GM12878 (cell line): Measurements from ENCODE around the gene PPM1E. TPM values are rescaled to one million over a fixed set of nuclear protein-coding genes. Genes with fewer than 3 reads are reported as not detected.

ENCODE experiments used
- ATAC-seq: fragments of 200-7000 bp; cut with Tn5 transposase; 3 replicates; pipeline ENCODE4 v1.9.1; 2020; ENCODE audit warnings: mild to moderate bottlenecking, moderate library complexity
- BruUV-seq: library from RNA; stranded (reverse); fragments of 400-500 nt; replicated peaks from 2 replicates; lab custom pipeline; 2021; lab: Mats Ljungman, UMichigan
- CTCF ChIA-PET: fragments of 300-600 bp; sonication (Branson Sonifier 250); formaldehyde crosslinking; extraction: SDS; loops from one replicate; lab custom pipeline; 2021; ENCODE audit warnings: inconsistent platforms; lab: Yijun Ruan, JAX
- POLR2A ChIA-PET: fragments of 350-600 bp; formaldehyde crosslinking; extraction: SDS; loops from one replicate; lab custom pipeline; 2021; ENCODE audit warnings: inconsistent platforms; lab: Charles Lee
- RAD21 ChIA-PET: fragments of 300-600 bp; sonication (Branson Sonifier 250); formaldehyde crosslinking; loops from one replicate; lab custom pipeline; 2023; ENCODE audit warnings: antibody characterized with exemption; ENCODE audit not compliant: unreplicated experiment; lab: Charles Lee
- SMC1A ChIA-PET: fragments of 300-600 bp; sonication (Branson Sonifier 250); formaldehyde crosslinking; loops from one replicate; lab custom pipeline; 2023; ENCODE audit not compliant: unreplicated experiment, uncharacterized antibody; lab: Charles Lee
- DNase-seq: peaks from one replicate; pipeline ENCODE4 v3.0.0-alpha.2; 2011; ENCODE audit warnings: low read depth, low spot score
- FAIRE-seq: peaks from 3 replicates; lab custom pipeline; 2011; peaks lifted over from hg19 to GRCh38; lab: Jason Lieb, UNC
- H2AFZ ChIP-seq: 2 replicates; pipeline ENCODE4 v1.6.0; 2011; ENCODE audit warnings: low read depth, low read length, control low read depth; ENCODE audit not compliant: control insufficient read depth
- H3K27ac ChIP-seq: 2 replicates; pipeline ENCODE4 v1.5.1; 2011; ENCODE audit warnings: control low read depth; ENCODE audit not compliant: control insufficient read depth, insufficient read depth
- H3K27me3 ChIP-seq, 2 experiments: replicated peaks in 1 of 2; 2 replicates each; pipeline versions ENCODE4 v1.6.0 to v1.6.1; 2011; ENCODE audit warnings: low read length in 1 of 2; ENCODE audit not compliant: control insufficient read depth in 2 of 2, insufficient read depth in 2 of 2
- H3K36me3 ChIP-seq, 2 experiments: 2 replicates each; pipeline ENCODE4 v1.5.1; 2011; ENCODE audit warnings: low read length in 1 of 2; ENCODE audit not compliant: control insufficient read depth in 2 of 2, insufficient read depth in 2 of 2
- H3K4me1 ChIP-seq: 2 replicates; pipeline ENCODE4 v1.6.1; 2011; ENCODE audit warnings: mild to moderate bottlenecking, low read length, moderate library complexity, mixed read lengths; ENCODE audit not compliant: control insufficient read depth, insufficient read depth
- H3K4me2 ChIP-seq: 2 replicates; pipeline ENCODE4 v1.6.0; 2011; ENCODE audit warnings: control low read depth; ENCODE audit not compliant: control insufficient read depth, insufficient read depth
- H3K4me3 ChIP-seq: fragments of 200-600 bp; sonication (generic); 2 replicates; pipeline ENCODE4 v1.5.1; 2016
- H3K79me2 ChIP-seq: 2 replicates; pipeline ENCODE4 v1.6.0; 2011; ENCODE audit warnings: low read length; ENCODE audit not compliant: control insufficient read depth, insufficient read depth
- H3K9ac ChIP-seq: 2 replicates; pipeline ENCODE4 v1.8.0; 2011; ENCODE audit warnings: low read length, control low read depth, mixed read lengths; ENCODE audit not compliant: control insufficient read depth, insufficient read depth
- H3K9me3 ChIP-seq: replicated peaks from 3 replicates; pipeline ENCODE4 v1.5.1; 2011; ENCODE audit warnings: mild to moderate bottlenecking, low read length; ENCODE audit not compliant: control insufficient read depth, insufficient read depth
- H4K20me1 ChIP-seq: 2 replicates; pipeline ENCODE4 v1.6.0; 2011; ENCODE audit not compliant: control insufficient read depth, insufficient read depth
- ETV6 ChIP-seq, 2 experiments: fragments of 450-650 bp in 1 of 2; IDR thresholded peaks in 1 of 2; conservative IDR thresholded peaks in 1 of 2; 2 replicates each; pipeline ENCODE4 v1.6.1; 2014; ENCODE audit warnings: antibody characterized with exemption in 1 of 2, borderline replicate concordance in 1 of 2, low read depth in 1 of 2, mild to moderate bottlenecking in 1 of 2, moderate library complexity in 1 of 2
- IKZF2 ChIP-seq, 2 experiments: fragments of 450-650 bp; IDR thresholded peaks; 2 replicates each; pipeline ENCODE4 v1.6.1; 2017; ENCODE audit warnings: mild to moderate bottlenecking in 2 of 2, moderate library complexity in 2 of 2
- JUNB ChIP-seq: IDR thresholded peaks from 2 replicates; pipeline ENCODE4 v1.6.1; 2016; ENCODE audit warnings: antibody characterized with exemption, mild to moderate bottlenecking
- RB1 ChIP-seq: fragments of 450-650 bp; formaldehyde crosslinking; IDR thresholded peaks from 2 replicates; pipeline ENCODE4 v1.6.1; 2017; ENCODE audit warnings: mild to moderate bottlenecking, borderline replicate concordance
- ZNF384 ChIP-seq: IDR thresholded peaks from 2 replicates; pipeline ENCODE4 v1.6.1; 2012; ENCODE audit warnings: low read depth, mild to moderate bottlenecking, low read length, improper control_type of control experiment, borderline replicate concordance
- ZSCAN29 ChIP-seq: fragments of 450-650 bp; IDR thresholded peaks from 2 replicates; pipeline ENCODE4 v1.6.1; 2017; ENCODE audit warnings: mild to moderate bottlenecking, moderate library complexity
- WGBS: methylation state at CpG from one replicate; pipeline ENCODE4 v1.1.6; 2016; ENCODE audit warnings: low lambda C conversion rate; ENCODE audit not compliant: insufficient replicate concordance, insufficient coverage; ENCODE audit errors: missing lambda C conversion rate; 5-methylcytosine and 5-hydroxymethylcytosine counted together
- in situ Hi-C: fragments of 300-500 bp; cut with MboI; formaldehyde crosslinking; loops from 9 replicates; pipeline ENCODE4 v1.14.3; 2018; ENCODE audit warnings: mixed read lengths
- intact Hi-C: fragments of 100-400 bp; cut with micrococcal nuclease; formaldehyde crosslinking; loops from one replicate; pipeline ENCODE4 v1.14.2; 2022; ENCODE audit not compliant: unreplicated experiment
- polyA plus RNA-seq, 11 experiments: library from polyadenylated mRNA; depleted of rRNA in 4 of 11; unstranded in 6 of 11; stranded (reverse) in 5 of 11; fragments of >200 nt; fragmentation: Nextera tagmentation in 4 of 11; fragmentation: Illumina TruSeq in 1 of 11; extraction: Ambion mirVana in 4 of 11; extraction: Trizol in 1 of 11; gene quantifications; 1 replicate in 1 of 11; 2 replicates in 10 of 11; pipeline versions ENCODE4 v1.2.1 to v1.2.3, GENCODE V29; 2011 to 2016; ENCODE audit warnings: inconsistent platforms in 2 of 11, missing spikeins in 2 of 11, low read depth in 1 of 11
- total RNA-seq, 4 experiments: library from RNA; depleted of rRNA in 3 of 4; stranded (reverse); fragments of >200 nt in 3 of 4; fragmentation: Illumina TruSeq in 1 of 4; extraction: Trizol in 1 of 4; gene quantifications; 2 replicates each; pipeline versions ENCODE4 v1.2.1 to v1.2.3, GENCODE V29; 2013 to 2021
- TF ChIP-seq, protein P1 (sequence below): fragments of 450-650 bp; IDR thresholded peaks from 2 replicates; pipeline ENCODE4 v1.6.1; 2017; ENCODE audit warnings: mild to moderate bottlenecking, moderate library complexity

Gene PPM1E
- total and polyA plus RNA-seq, 10 of the 15 experiments (the other 5 are each of a cell fraction or from before 2014, with no cell fraction given) = 0.07 to 0.28 (median 0.16) TPM

DNA sequence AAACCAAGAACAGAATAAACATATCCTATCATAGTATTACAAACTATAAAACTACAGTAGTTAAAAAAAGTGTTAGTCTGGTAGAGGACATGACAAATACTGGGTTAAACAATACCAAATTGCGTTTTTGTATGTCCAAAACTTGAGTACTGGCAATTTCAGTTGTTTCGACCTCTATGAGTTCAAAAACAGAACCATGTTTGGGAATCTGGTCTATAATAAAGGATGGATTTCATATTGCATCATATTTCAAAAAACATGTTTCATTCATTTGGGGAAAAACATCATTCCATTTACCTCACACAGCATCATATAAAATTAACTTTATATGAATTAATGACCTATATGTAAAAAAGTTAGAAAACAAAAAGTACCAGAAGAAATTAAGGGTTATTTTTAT, 269.3 kb downstream of the PPM1E start:
- H3K27me3 ChIP-seq = no peaks in the 10 kb centered on the region
- ChIA-PET SMC1A (no interaction called here), CTCF (no interaction called here), POLR2A (no interaction called here), RAD21 (no interaction called here)
- in situ Hi-C loops (no loop called here), intact Hi-C loops (no loop called here)
- ATAC-seq = no peak
- no TSS peak for BruUV-seq
- H3K36me3 ChIP-seq = peaks cover 0 to 2% of the 10 kb centered on the region in 2 experiments; a peak in 3 of 4 replicates
- no peak overlapping the region for H3K27ac ChIP-seq
- no peaks in the 10 kb centered on the region; the same call in 2 of the 3 replicates for H3K9me3 ChIP-seq
- no peak for FAIRE-seq
- H3K79me2 ChIP-seq = no peaks in the 10 kb centered on the region
- TF ChIP-seq ZNF384 = no peak
- peak in 1 of 2 experiments; percentile 52; a peak in 1 of 4 replicates for TF ChIP-seq ETV6 (conservative IDR thresholded peaks at IDR 0.05 in 1 of 2, IDR thresholded peaks at IDR 0.05 in 1 of 2; ENCODE audit: borderline replicate concordance in 1 of 2, low read depth in 1 of 2)
- no peak overlapping the region for H3K4me2 ChIP-seq
- no peak for DNase-seq
- H3K9ac ChIP-seq = no peak overlapping the region
- H3K4me1 ChIP-seq = peaks cover 7% of the 10 kb centered on the region; the same call in 1 of the 2 replicates
- WGBS = 100% methylated on average over 2 of the region's 2 CpGs
- H4K20me1 ChIP-seq = no peaks in the 10 kb centered on the region
- no peak overlapping the region for H3K4me3 ChIP-seq
- no peak overlapping the region for H2AFZ ChIP-seq

DNA sequence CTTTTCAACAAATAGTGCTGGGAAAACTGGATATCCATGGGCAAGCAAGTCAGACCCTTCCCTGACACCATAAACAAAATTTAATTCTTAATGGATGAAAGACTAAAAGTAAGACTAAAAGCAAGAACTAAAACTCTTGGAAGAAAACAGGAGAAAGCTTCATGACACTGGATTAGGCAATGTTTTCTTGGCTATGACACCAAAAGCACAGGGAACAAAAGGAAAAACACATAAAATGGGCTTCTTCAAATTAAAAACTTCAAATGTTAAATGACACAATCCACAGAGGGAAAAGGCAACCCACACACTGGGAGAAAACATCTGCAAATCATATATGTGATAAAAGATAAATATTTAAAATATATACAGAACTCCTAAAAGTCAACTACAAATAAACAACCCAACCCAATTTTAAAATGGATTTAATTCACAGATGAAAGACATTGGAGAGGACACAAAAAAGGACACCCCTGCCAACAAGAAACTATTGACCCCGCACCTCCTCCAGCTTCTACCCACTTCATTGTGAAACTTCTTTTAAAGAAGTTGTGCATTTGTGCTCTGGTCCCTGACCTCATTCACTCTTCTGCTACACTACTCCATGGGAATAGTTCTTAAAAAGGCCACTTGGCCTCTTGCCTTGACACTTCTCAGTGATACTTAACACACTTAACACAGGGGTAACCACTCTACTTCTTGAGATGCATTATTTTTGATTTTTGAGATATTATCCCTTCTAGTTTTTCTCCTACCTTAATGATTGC, 270.7 kb downstream of the PPM1E start:
- SMC1A ChIA-PET = interaction anchor here (0.7 to 1.0 kb wide), 2 partner anchors 10 to 411 kb away, joined by 3 read pairs; no protein-coding TSS in a partner anchor
- BruUV-seq = no TSS peak
- H3K79me2 ChIP-seq = no peaks in the 10 kb centered on the region
- FAIRE-seq (no peak), ATAC-seq (peak; percentile 42; the same call in 2 of the 3 replicates), DNase-seq (no peak)
- POLR2A ChIA-PET = no interaction called here
- intact Hi-C loops = no loop called here
- 0 out of 2 replicates have a peak, but pooled peaks have one; percentile 15 for TF ChIP-seq JUNB
- peak in 1 of 2 experiments; percentile 19; a peak in 1 of 4 replicates for TF ChIP-seq IKZF2 (IDR thresholded peaks at IDR 0.05)
- TF ChIP-seq, protein P1, sequence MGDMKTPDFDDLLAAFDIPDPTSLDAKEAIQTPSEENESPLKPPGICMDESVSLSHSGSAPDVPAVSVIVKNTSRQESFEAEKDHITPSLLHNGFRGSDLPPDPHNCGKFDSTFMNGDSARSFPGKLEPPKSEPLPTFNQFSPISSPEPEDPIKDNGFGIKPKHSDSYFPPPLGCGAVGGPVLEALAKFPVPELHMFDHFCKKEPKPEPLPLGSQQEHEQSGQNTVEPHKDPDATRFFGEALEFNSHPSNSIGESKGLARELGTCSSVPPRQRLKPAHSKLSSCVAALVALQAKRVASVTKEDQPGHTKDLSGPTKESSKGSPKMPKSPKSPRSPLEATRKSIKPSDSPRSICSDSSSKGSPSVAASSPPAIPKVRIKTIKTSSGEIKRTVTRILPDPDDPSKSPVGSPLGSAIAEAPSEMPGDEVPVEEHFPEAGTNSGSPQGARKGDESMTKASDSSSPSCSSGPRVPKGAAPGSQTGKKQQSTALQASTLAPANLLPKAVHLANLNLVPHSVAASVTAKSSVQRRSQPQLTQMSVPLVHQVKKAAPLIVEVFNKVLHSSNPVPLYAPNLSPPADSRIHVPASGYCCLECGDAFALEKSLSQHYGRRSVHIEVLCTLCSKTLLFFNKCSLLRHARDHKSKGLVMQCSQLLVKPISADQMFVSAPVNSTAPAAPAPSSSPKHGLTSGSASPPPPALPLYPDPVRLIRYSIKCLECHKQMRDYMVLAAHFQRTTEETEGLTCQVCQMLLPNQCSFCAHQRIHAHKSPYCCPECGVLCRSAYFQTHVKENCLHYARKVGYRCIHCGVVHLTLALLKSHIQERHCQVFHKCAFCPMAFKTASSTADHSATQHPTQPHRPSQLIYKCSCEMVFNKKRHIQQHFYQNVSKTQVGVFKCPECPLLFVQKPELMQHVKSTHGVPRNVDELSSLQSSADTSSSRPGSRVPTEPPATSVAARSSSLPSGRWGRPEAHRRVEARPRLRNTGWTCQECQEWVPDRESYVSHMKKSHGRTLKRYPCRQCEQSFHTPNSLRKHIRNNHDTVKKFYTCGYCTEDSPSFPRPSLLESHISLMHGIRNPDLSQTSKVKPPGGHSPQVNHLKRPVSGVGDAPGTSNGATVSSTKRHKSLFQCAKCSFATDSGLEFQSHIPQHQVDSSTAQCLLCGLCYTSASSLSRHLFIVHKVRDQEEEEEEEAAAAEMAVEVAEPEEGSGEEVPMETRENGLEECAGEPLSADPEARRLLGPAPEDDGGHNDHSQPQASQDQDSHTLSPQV = no peak
- TF ChIP-seq ZSCAN29 = no peak
- TF ChIP-seq RB1 = no peak
- no peaks in the 10 kb centered on the region; the same call in 2 of the 3 replicates for H3K9me3 ChIP-seq
- peaks cover 0 to 2% of the 10 kb centered on the region in 2 experiments; a peak in 3 of 4 replicates for H3K36me3 ChIP-seq
- no peak overlapping the region for H3K4me2 ChIP-seq
- peaks cover 7% of the 10 kb centered on the region; the same call in 1 of the 2 replicates for H3K4me1 ChIP-seq
- in situ Hi-C loops = no loop called here
- H2AFZ ChIP-seq = no peak overlapping the region
- no peaks in the 10 kb centered on the region for H3K27me3 ChIP-seq
- peak overlapping the region; percentile 6; the same call in 1 of the 2 replicates for H3K27ac ChIP-seq
- no peaks in the 10 kb centered on the region for H4K20me1 ChIP-seq
- RAD21 ChIA-PET = no interaction called here
- no peak overlapping the region for H3K9ac ChIP-seq
- CTCF ChIA-PET = no interaction called here
- no peak overlapping the region for H3K4me3 ChIP-seq
- WGBS = 0% methylated on average over 1 of the region's 1 CpG
